Measurements from ENCODE around the gene NDUFAF2. TPM values are rescaled to one million over a fixed set of nuclear protein-coding genes. Genes with fewer than 3 reads are reported as not detected.

Gene NDUFAF2
- total RNA-seq, 3 donors from 2014 or later (not counting 1 experiment from before 2014, with no cell fraction given): 5.6 to 7.6 (median 7.0) TPM

GRCh38 chr5:61059499-61059898, 114.5 kb downstream of the NDUFAF2 start:
- Histone ChIP-seq H3K27ac (ENCODE audit: low read length) (no peak overlapping the region), H3K36me3 (ENCODE audit: control insufficient read depth, insufficient read depth, low read length) (no peaks in the 10 kb centered on the region), H3K4me1 (ENCODE audit: control insufficient read depth, insufficient read depth, low read length) (no peaks in the 10 kb centered on the region), H3K9me3 (ENCODE audit: control insufficient read depth, insufficient read depth, low read length) (no peaks in the 10 kb centered on the region), H3K4me3 (ENCODE audit: low read length) (no peak overlapping the region), H3K27me3 (ENCODE audit: control insufficient read depth, insufficient read depth, low read length) (no peaks in the 10 kb centered on the region)
- Mint-ChIP-seq H3K4me1 (no peaks in the 10 kb centered on the region), H3K9me3 (peaks cover 2 to 15% of the 10 kb centered on the region in 2 donors), H3K4me3 (no peak overlapping the region), H3K27ac (no peak overlapping the region), H3K36me3 (peaks cover 11% of the 10 kb centered on the region), H3K27me3 (ENCODE audit: low read depth in 2 of 2) (no peaks in the 10 kb centered on the region)
- intact Hi-C loops (cut with micrococcal nuclease): no loop called here
- TF ChIP-seq CTCF (IDR thresholded peaks at IDR 0.05): no peak
- no peak for ATAC-seq
- no peak for DNase-seq

GRCh38 chr5:61069150-61069549, 124.1 kb downstream of the NDUFAF2 start:
- no peaks in the 10 kb centered on the region for H3K9me3 ChIP-seq (ENCODE audit: control insufficient read depth, insufficient read depth, low read length)
- intact Hi-C loops (cut with micrococcal nuclease): no loop called here

GRCh38 chr5:61071526-61071925, 126.5 kb downstream of the NDUFAF2 start:
- no peak for TF ChIP-seq CTCF (IDR thresholded peaks at IDR 0.05)
- no peak overlapping the region for H3K4me3 ChIP-seq (ENCODE audit: low read length)
- H3K27me3 Mint-ChIP-seq (ENCODE audit: low read depth in 2 of 2): no peaks in the 10 kb centered on the region
- no peaks in the 10 kb centered on the region for H3K9me3 ChIP-seq (ENCODE audit: control insufficient read depth, insufficient read depth, low read length)
- ATAC-seq: no peak
- no peaks in the 10 kb centered on the region for H3K36me3 Mint-ChIP-seq
- H3K4me3 Mint-ChIP-seq: no peak overlapping the region
- DNase-seq: no peak
- H3K27ac ChIP-seq (ENCODE audit: low read length): no peak overlapping the region
- intact Hi-C loops (cut with micrococcal nuclease): no loop called here
- H3K9me3 Mint-ChIP-seq: peaks cover 2 to 3% of the 10 kb centered on the region in 2 donors
- H3K27me3 ChIP-seq (ENCODE audit: control insufficient read depth, insufficient read depth, low read length): no peaks in the 10 kb centered on the region
- H3K4me1 ChIP-seq (ENCODE audit: control insufficient read depth, insufficient read depth, low read length): no peaks in the 10 kb centered on the region
- no peaks in the 10 kb centered on the region for H3K36me3 ChIP-seq (ENCODE audit: control insufficient read depth, insufficient read depth, low read length)
- H3K4me1 Mint-ChIP-seq: peaks cover 8 to 20% of the 10 kb centered on the region in 2 donors
- H3K27ac Mint-ChIP-seq: no peak overlapping the region

More at GRCh38 chr5:61069150-61069549, 124.1 kb downstream of the NDUFAF2 start:
- no peak overlapping the region for H3K27ac ChIP-seq (ENCODE audit: low read length)
- no peak overlapping the region for H3K4me3 ChIP-seq (ENCODE audit: low read length)
- no peaks in the 10 kb centered on the region for H3K4me1 ChIP-seq (ENCODE audit: control insufficient read depth, insufficient read depth, low read length)
- H3K27me3 Mint-ChIP-seq (ENCODE audit: low read depth in 2 of 2): no peaks in the 10 kb centered on the region
- no peaks in the 10 kb centered on the region for H3K27me3 ChIP-seq (ENCODE audit: control insufficient read depth, insufficient read depth, low read length)
- no peak overlapping the region for H3K4me3 Mint-ChIP-seq
- H3K36me3 ChIP-seq (ENCODE audit: control insufficient read depth, insufficient read depth, low read length): no peaks in the 10 kb centered on the region
- TF ChIP-seq CTCF (IDR thresholded peaks at IDR 0.05): no peak
- ATAC-seq (peak in 1 of 3 donors; percentile 73), DNase-seq (no peak)
- H3K4me1 Mint-ChIP-seq: peaks cover 8 to 20% of the 10 kb centered on the region in 2 donors
- peaks cover 2 to 3% of the 10 kb centered on the region in 2 donors for H3K9me3 Mint-ChIP-seq
- H3K27ac Mint-ChIP-seq: no peak overlapping the region
- H3K36me3 Mint-ChIP-seq: no peaks in the 10 kb centered on the region

- intact Hi-C loops (cut with micrococcal nuclease): no loop called here
- H3K4me1 ChIP-seq (ENCODE audit: control insufficient read depth, insufficient read depth, low read length): no peaks in the 10 kb centered on the region
- DNase-seq (no peak), ATAC-seq (no peak)
- H3K4me3 Mint-ChIP-seq: no peak overlapping the region
- no peaks in the 10 kb centered on the region for H3K9me3 Mint-ChIP-seq
- no peaks in the 10 kb centered on the region for H3K4me1 Mint-ChIP-seq
- H3K9me3 ChIP-seq (ENCODE audit: control insufficient read depth, insufficient read depth, low read length): no peaks in the 10 kb centered on the region
- H3K27ac Mint-ChIP-seq: no peak overlapping the region
- no peak overlapping the region for H3K27ac ChIP-seq (ENCODE audit: low read length)
- no peaks in the 10 kb centered on the region for H3K36me3 ChIP-seq (ENCODE audit: control insufficient read depth, insufficient read depth, low read length)
- no peaks in the 10 kb centered on the region for H3K27me3 Mint-ChIP-seq (ENCODE audit: low read depth in 2 of 2)
- 49% methylated on average over 1 of the region's 1 CpG for WGBS (ENCODE audit: insufficient coverage)
- H3K4me3 ChIP-seq (ENCODE audit: low read length): no peak overlapping the region
- TF ChIP-seq CTCF (IDR thresholded peaks at IDR 0.05): no peak
- H3K36me3 Mint-ChIP-seq: no peaks in the 10 kb centered on the region
- H3K27me3 ChIP-seq (ENCODE audit: control insufficient read depth, insufficient read depth, low read length): no peaks in the 10 kb centered on the region
Measured at GRCh38 chr5:61076626-61077025, 131.6 kb downstream of the NDUFAF2 start.

Measured in natural killer cell (primary cell).